GM21390 (cell line): ENCODE measurements around the gene KLLN.
A peak's percentile ranks its signal among the peaks of the same experiment; 100 is the strongest.
"Not testable (repeated sequence)": the region's sequence is repeated elsewhere in the genome, so short reads cannot be mapped to it uniquely, and the experiment has no call there.

Experiments
- ATAC-seq: cut with Tn5 transposase; IDR thresholded peaks from one replicate; pipeline ENCODE4 v1.9.1; 2021; ENCODE audit not compliant: unreplicated experiment

Gene KLLN

DNA sequence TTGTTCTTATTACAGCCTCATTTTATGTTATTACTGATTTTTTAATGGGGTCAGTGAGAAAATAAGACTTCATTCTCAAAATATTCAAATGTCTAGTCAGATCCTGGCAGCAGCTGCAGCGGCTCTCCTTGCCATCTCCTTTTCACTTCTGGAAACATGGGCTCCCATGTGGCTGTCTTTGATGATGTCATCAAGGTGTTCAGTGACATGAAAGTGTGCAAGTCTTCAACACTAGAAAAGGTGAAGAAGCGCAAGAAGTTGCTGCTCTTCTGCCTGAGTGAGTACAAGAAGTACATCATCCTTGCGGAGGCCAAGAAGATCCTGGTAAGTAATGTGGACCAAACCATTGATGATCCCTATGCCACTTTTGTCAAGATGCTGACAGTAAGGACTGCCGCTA lies 19.6 kb downstream of the KLLN start:
- no peak for ATAC-seq

DNA sequence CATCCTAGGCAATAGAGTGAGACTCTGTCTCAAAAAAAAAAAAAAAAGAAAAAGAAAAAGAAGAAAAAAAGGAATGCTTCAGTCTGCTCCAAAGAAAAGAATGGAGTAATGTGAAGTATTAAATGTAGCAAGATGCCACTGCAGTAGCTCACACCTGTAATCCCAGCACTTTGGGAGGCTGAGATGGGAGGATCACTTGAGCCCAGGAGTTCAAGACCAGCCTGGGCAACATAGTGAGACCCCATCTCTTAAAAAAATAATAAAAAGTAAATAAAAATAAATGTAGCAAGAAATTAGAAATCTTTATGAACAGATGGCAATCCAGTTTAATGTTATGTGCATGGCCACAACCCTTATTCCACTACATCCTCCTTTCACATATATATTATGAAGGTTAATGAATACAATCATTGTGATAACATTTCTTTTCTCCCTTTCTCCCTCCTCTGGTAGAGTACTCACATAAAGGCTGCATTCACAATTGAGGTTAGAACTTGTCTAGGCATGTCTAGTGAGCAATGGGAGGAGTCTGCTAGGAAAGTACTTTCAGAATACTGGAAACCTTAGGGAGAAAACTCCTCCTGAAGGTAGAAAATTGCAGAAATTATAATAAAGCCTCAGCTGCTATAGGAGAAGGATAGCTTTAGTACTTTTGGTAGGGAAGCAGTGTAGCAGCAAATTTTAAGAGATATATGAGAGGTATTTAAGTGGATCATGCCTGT lies 20.4 kb downstream of the KLLN start:
- no peak for ATAC-seq

DNA sequence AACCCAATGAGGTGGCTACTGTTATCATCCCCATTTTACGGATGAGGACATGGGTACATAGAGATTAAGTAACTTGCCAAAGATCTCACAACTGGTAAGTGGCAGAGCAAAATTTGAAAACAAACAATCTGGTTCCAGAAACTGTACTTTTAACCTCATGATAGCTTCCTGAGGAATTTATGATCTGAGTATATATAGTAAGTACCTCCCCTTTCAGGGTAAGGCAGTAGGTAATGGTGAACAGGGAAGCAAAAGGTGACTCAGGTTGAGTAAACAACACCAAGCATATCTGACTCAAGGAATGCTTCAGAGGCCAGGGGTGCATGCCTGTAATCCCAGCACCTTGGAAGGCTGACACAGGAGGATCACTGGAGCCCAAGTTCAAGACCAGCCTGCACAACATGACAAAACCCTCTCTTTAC lies 21.1 kb downstream of the KLLN start:
- no peak for ATAC-seq

DNA sequence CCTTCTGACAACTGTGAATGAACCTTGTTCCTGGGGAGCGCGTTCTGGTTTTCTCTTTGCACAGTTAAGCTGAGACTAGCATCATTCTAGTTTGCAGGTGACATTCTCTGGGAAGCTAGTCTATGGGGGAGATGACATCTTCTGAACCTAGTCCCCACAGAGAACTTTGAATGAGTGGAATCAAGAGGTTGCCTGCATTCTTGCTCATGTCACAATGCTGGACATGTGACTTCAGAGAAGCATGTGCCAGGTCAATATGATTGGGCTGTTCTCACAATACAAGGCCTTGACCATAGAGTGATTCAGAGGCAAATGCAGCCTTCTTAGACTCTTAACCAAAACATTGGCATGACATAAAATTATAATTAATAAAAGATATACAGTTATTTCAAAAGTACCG lies 22.1 kb downstream of the KLLN start:
- ATAC-seq: no peak

DNA sequence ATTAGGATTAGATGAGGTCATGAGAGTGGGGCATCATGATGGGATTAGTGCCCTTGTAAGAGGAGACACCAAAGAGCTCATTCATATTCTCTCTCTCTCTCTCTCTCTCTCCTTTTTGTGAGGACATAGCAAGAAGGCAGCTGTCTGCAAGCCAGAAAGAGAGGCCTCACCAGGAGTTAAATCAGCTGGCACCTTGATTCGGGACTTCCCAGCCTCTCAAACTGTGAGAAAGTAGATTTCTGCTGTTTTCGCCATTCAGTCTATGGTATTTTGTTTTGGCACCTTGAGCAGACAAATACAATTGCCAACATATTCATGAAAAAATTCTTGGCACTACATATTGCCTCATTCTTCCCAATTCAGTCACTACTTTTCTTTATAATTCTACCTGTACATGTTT lies 24.7 kb downstream of the KLLN start:
- ATAC-seq: no peak

DNA sequence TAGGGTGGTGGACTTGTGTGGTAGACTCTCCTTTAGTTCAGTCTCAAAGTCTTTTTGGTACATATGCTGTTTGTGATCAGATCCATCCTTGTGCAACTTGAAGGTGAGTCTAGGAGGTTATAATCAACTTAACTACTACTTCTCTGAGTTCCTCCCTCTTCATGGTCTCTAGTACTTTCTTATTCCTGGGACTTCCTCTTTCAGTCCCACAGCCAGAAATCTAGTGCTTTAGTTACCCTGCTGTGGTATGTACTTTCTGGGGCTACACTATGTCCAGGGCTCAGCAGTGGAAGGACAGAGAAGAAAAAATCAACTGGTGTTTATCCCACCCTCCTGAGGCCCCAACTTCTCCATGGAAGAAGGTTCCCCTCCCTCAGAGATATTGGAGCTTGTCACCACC lies 25.9 kb downstream of the KLLN start:
- no peak for ATAC-seq

DNA sequence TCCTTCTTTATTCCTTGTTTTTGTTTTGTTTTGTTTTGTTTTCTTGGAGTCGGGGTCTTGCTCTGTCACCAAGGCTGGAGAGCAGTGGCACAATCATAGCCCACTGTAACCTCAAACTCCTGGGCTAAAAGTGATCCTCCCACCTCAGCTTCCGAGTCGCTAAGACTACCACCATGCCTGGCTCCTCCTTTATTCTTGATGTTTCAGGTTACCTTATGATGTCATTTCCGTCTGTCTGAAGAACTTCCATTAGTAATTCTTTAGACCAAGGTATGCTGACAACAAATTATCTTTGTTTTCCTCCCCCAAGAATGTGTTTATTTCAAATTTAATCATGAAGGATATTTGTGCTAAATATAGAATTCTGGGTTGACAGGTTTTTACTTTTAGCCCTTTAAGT lies 27.2 kb downstream of the KLLN start:
- no peak for ATAC-seq

DNA sequence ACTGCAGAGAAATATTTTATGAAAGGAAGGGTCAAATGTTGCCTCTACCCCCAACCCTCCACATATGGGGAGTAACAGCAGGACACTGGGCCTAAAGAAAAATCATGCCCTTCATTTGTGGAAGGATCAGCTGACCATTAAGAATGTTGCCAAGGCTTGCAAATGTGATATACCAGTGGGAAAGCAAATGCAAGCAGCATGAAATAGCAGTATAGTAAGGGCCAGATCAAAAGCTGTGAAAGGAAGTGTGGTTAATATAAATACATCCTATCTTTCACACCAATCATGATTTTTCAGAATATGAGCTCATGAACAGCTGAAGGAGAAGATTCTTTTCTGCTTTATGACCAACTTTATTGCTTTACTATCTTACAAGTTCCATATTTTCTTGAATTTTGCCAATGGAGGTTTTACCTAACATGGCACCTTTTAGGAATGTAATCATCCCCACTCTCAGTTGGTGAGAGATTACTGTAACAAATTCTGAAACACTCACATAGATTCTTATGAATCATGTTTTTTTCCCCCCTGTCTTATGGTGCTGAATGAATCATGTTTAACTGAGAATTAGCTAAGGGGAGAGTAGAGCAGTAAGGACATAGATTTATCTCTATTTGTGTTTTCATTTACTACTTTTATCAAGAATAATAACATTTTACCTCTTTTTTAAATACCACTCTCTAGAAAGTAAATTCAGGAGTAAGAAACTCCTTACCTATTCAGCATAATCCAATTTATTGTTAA lies 33.2 kb downstream of the KLLN start:
- no peak for ATAC-seq

DNA sequence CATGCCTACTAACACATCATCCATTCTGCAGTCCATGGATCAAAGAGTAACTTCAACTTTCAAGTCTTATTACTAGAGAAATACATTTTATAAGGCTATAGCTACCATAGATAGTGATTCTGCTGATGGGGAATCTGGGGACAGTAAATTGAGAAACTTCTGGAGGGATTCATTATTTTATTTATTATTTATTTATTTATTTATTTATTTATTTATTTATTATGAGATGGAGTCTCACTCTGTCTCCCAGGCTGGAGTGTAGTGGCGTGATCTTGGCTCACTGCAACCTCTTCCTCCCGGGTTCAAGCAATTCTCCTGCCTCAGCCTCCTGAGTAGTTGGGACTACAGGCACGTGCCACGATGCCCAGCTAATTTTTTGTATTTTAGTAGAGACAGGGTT lies 34.3 kb downstream of the KLLN start:
- ATAC-seq: not testable (repeated sequence)

DNA sequence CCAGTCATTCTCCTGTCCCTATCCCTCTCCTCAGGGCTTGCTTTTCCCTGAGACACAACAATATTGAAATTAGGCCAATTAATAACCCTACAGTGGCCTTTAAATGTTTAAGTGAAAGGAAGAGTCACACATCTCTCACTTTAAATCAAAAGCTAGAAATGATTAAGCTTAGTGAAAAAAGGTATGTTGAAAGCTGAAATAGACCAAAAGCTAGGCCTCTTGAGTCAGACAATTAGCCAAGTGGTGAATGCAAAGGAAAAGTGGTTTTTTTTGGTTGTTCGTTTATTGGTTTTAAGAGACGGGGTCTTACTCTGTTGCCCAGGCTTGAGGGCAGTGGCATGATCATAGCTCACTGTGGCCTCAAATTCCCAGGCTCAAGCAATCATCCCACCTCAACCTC lies 35.7 kb downstream of the KLLN start:
- ATAC-seq: no peak

DNA sequence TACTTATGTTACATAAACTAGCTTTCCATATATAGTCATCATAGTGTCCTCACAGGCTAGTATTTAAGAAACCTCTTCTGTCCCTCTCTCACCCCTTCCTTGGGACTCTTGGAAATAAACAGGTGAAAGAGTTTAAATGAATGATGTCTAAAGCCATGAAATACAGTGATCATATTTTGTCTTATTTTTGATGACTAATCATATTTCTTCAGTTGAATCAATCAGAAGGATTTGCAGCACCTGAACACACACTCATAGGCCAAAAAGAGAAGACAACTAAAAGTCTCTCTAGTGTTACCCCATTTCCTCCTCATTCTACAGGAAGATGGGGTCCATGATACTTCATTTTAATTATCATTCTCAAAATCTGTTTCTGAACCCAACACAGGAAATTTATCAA lies 36.7 kb downstream of the KLLN start:
- ATAC-seq: no peak

DNA sequence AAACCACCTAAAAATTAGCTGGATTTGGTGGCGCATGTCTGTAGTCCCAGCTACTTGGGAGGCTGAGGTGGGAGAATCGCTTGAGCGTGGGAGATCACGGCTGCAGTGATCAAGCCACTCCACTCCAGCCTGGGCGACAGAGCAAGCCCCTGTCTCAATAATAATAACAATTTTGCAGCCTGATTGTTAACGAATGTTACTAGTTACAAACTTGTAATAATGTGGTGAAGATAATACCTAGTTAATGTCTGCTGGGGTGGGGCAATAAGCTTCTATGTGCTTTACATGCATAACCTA lies 44.1 kb downstream of the KLLN start:
- no peak for ATAC-seq

DNA sequence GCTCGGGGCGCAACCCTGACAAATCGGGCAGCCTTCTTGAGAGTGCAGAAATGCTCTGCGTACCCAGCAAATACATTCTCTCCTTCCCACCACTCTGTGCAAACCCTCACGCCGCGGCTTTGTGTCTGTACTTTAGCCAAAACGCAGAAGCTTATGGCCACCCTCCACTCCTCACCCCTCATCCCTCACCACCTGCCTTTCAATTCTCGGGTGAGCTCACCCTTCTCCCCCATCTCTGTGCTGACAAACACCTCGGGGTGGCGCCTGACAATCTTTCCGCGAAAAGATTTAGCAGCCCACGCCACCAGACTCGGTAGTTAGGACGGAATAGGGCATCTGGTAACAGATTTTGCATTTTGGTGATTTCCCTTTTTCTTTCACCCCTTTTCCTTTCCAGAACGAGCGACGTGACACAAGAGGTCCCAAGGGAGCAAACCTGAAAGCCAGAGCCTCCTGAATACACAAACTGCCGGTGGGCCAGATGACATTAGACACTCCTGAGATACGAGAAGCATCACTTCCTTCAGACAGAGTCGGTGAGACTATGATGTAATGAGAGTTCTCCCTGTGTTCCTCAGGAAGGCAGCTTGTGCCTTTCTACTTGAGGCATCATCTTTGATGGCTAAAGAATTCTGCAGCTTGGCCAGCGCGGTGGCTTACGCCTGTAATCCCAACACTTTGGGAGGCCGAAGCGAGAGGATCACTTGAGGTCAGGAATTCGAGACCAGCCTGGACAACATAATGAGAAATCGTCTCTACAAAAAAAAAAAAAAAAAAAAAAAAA lies 44.6 kb downstream of the KLLN start:
- peak; percentile 48 for ATAC-seq

DNA sequence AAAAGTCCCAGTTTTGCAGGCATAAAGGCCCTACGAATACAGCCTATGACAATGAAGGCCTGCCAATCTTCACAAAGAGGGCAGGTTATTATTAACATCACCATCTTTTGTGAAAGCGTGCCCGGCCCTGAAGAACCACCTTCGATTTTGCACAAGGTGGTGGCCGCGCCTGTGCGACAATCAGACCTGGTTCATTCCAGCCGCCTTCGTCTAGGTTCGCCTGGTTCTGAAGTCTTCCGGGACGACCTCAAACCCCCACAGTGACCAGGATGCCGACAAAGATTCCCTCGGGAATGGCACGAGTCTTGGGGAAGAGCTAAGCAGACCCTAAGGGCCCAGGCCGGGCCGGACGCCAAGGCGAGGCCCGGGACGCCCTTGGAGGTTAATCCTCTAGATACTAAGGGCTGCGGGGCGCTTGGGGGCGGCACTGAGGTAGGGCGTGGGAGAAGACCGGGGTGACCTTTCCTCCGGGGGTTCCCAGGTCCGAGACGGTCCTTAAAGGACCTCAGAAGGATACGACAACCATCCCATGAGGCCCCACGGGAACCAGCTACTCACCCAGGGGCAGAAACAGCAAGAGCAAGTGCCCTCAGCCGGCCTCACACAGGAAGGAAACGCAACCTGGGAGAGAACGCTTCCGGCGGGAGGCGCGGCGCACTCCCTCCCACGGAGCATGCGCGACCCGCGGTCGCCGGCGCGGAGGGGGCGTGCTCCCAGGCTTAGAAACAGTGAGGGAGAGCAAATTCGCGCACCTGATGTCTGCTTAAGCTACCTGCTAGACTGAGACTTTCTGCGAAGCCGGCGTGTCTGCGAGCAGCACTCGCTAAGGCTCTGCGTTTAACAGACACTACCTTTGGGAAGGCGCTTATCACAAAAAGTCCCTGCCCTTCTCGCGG lies 45.5 kb downstream of the KLLN start, which contains the start of gene ATAD1:
Gene ATAD1, minus strand, starts transcription at position 618 of the 896 bp plus-strand sequence. CDS start 3,627 bp downstream, outside the sequence.
- ATAC-seq: peak; percentile 74

DNA sequence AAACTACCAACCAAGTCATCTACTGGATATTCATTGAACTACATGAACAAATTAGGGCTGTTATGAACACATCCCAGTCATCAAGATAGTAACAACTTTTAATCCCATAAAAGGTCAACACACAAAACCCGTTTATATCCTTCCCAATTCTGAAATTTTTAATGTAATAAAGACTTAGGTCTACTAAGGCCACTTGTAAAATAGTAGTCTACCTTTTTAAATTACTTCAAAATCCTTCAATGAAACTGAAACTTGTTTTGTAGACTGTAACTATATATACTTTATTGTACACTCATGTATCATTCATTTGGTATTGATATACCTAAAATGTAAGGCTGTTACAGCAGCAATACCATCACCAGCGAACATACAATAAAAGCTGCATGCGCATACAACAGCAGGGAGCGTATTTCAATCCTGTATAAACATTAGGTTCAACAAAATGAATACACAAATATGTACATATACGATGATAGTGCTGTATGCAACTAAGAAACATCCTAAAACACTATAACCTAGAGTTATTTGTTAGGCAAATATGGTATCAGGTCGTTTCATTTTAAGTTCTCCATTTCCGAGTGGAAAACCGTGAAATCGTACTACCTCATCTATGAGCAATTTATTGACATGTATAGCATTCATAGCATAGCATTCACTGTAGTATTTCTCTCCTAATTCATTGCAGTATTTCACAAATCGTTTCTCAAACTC lies 46.3 kb downstream of the KLLN start:
- ATAC-seq: peak; percentile 19

DNA sequence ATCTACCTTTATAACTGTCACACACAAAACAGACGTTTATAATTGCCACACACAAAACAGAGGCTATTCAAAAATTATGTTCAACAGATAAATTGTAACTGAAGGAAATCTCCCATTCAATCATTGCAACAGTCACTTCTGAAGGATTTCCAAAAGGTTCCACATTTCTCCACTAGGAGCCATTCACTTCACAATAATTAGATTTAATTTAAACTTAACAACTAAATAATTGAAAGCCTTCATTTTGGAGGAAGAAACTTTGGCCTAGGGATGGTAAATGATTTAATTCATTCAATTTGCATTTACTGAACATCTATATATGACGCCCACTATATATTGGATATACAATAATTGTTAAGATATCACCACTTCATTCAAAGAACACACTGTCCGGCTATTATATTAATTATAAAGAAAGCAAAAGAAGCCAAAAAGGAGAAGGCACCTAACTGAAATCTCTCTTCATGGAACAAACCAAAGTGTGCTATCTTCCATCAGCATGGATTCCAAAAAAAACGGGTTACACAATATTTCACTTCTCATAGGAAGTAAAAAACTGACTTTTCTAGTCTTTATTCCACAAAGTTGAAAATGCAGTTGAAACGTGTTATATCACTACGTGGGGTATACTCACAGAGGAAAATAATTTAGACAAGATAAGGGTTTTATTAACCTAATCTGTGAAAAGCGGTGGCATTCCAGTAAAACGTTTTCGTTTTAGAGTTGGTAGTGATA lies 47.0 kb downstream of the KLLN start:
- ATAC-seq: no peak
